ENCODE data around the gene KLHDC4.

GRCh38 chr16:87815567-87815966 is 49.8 kb upstream of the KLHDC4 start:
- TF ChIP-seq CTCF (IDR thresholded peaks at IDR 0.05): no peak
- no peak for TF ChIP-seq POLR2A (IDR thresholded peaks at IDR 0.05)
